Esophagus muscularis mucosa (tissue), 4 donors: ENCODE measurements around the gene MTMR12.

Source experiments
- EP300 ChIP-seq: sonication (generic); formaldehyde crosslinking; IDR thresholded peaks from one replicate; pipeline ENCODE4 v1.6.1; 2017; ENCODE audit warnings: antibody characterized with exemption
- POLR2A ChIP-seq: fragments of 450-650 bp; IDR thresholded peaks from one replicate; pipeline ENCODE4 v1.6.1; 2017; ENCODE audit warnings: antibody characterized with exemption, moderate library complexity, mild to moderate bottlenecking, low read depth
- POLR2AphosphoS5 ChIP-seq, 2 donors: sonication (generic); formaldehyde crosslinking; IDR thresholded peaks; one replicate each; pipeline ENCODE4 v1.6.1; 2017; ENCODE audit warnings: antibody characterized with exemption in 2 of 2
- TF ChIP-seq, protein P1 (sequence below), 3 experiments: fragments of 200-600 bp in 2 of 3; fragments of 450-650 bp in 1 of 3; sonication (generic) in 2 of 3; IDR thresholded peaks; one replicate each; pipeline ENCODE4 v1.5.1; 2017 to 2019; ENCODE audit warnings: antibody characterized with exemption in 3 of 3, mild to moderate bottlenecking in 2 of 3, moderate library complexity in 1 of 3

DNA sequence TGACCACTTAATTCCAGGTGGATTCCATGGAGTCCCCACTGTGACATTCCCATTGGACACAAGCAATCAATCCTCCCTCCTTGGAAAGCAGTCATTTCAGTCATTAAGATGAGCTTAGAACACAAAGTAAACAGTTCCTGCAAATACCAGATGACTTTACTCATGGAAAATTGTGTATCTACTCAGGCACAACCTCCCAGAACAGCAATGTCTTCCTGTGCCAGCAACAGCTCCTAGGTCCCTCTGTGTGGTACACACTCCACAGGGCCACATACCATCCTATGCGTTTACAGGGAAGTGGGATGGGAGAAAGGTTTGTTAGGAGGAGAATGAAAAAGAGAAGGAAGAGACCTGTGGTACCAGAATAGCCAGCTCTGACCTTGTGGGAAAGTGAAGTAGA, 53.7 kb downstream of the MTMR12 start:
- TF ChIP-seq, protein P1, sequence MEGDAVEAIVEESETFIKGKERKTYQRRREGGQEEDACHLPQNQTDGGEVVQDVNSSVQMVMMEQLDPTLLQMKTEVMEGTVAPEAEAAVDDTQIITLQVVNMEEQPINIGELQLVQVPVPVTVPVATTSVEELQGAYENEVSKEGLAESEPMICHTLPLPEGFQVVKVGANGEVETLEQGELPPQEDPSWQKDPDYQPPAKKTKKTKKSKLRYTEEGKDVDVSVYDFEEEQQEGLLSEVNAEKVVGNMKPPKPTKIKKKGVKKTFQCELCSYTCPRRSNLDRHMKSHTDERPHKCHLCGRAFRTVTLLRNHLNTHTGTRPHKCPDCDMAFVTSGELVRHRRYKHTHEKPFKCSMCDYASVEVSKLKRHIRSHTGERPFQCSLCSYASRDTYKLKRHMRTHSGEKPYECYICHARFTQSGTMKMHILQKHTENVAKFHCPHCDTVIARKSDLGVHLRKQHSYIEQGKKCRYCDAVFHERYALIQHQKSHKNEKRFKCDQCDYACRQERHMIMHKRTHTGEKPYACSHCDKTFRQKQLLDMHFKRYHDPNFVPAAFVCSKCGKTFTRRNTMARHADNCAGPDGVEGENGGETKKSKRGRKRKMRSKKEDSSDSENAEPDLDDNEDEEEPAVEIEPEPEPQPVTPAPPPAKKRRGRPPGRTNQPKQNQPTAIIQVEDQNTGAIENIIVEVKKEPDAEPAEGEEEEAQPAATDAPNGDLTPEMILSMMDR (IDR thresholded peaks at IDR 0.05), result no peak
- TF ChIP-seq POLR2A (no peak), POLR2AphosphoS5 (IDR thresholded peaks at IDR 0.05) (no peak), EP300 (no peak)
